MCF 10A (cell line): ENCODE data around the gene CAPG. TPM values are rescaled to one million over a fixed set of nuclear protein-coding genes. Genes with fewer than 3 reads are reported as not detected.
A peak's percentile ranks its signal among the peaks of the same experiment; 100 is the strongest.

Experiments used
- BruUV-seq: library from RNA; stranded (reverse); fragments of 400-500 nt; replicated peaks from 2 replicates; lab custom pipeline; 2021; lab: Mats Ljungman, UMichigan
- CTCF ChIA-PET: fragments of 300-600 bp; sonication (Branson Sonifier 250); formaldehyde crosslinking; extraction: SDS; loops from one replicate; lab custom pipeline; 2021; ENCODE audit warnings: antibody characterized with exemption, inconsistent platforms; lab: Yijun Ruan, JAX
- POLR2A ChIA-PET: fragments of 300-600, 350-650 bp; sonication (Branson Sonifier 250); formaldehyde crosslinking; extraction: SDS; loops from one replicate; lab custom pipeline; 2020; ENCODE audit warnings: antibody characterized with exemption, inconsistent platforms; lab: Yijun Ruan, JAX
- DNase-seq: peaks from one replicate; pipeline ENCODE4 v3.0.0-alpha.2; 2018; ENCODE audit not compliant: unreplicated experiment
- H3K27ac Mint-ChIP-seq: one replicate; pipeline ENCODE4 v1.8.0; 2022; ENCODE audit warnings: mild to moderate bottlenecking, low read depth, mixed read lengths; ENCODE audit not compliant: unreplicated experiment
- H3K27me3 Mint-ChIP-seq: one replicate; pipeline ENCODE4 v1.8.0; 2022; ENCODE audit warnings: mixed read lengths; ENCODE audit not compliant: insufficient read depth, unreplicated experiment
- H3K36me3 Mint-ChIP-seq: one replicate; pipeline ENCODE4 v1.8.0; 2022; ENCODE audit warnings: mild to moderate bottlenecking, moderate library complexity, mixed read lengths; ENCODE audit not compliant: insufficient read depth, unreplicated experiment
- H3K4me1 Mint-ChIP-seq: one replicate; pipeline ENCODE4 v1.8.0; 2022; ENCODE audit warnings: mixed read lengths; ENCODE audit not compliant: insufficient read depth, unreplicated experiment
- H3K4me3 Mint-ChIP-seq: one replicate; pipeline ENCODE4 v1.8.0; 2022; ENCODE audit warnings: mild to moderate bottlenecking, moderate library complexity, mixed read lengths; ENCODE audit not compliant: unreplicated experiment
- H3K9me3 Mint-ChIP-seq: one replicate; pipeline ENCODE4 v1.8.0; 2022; ENCODE audit warnings: mixed read lengths; ENCODE audit not compliant: unreplicated experiment
- CTCF ChIP-seq: fragments of 200-600 bp; IDR thresholded peaks from one replicate; pipeline ENCODE4 v1.8.0; 2022; ENCODE audit warnings: antibody characterized with exemption, mild to moderate bottlenecking; ENCODE audit not compliant: unreplicated experiment
- intact Hi-C: fragments of 100-400 bp; cut with micrococcal nuclease; formaldehyde crosslinking; loops from 2 replicates; pipeline ENCODE4 v1.14.1; 2022
- total RNA-seq: library from RNA; stranded (reverse); gene quantifications from 2 replicates; pipeline ENCODE4 v1.2.3, GENCODE V29; 2022

The CAPG gene
- total RNA-seq, 1 experiment from 2014 or later = 188 TPM

DNA sequence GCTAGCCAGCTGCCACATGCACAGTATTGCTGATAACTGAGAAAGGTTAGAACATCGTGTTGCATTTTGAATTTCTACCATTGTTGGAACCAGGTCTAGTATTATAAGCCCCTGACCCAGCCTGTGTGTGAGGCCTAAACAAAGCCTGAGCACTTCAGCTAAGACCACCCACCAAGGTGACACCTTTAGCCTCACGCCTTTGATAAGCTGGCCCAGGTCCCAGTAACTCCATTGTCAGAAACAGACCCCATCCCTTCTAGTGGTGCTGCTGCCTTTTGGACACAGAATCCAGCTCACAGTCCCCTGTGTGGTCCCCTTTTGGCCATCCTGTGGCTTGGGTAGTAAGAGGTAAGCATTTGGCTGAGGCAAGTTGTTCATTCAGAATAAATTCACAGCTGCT, 54.0 kb downstream of the CAPG start:
- TF ChIP-seq CTCF = no peak
- ChIA-PET CTCF (interaction anchor here (1.6 kb wide), 1 partner anchor 10 kb away, joined by 5 read pairs; no protein-coding TSS in a partner anchor), POLR2A (interaction anchor here (1.3 to 5.1 kb wide), 3 partner anchors 29 to 183 kb away, joined by 9 to 40 read pairs (median 36); partner anchors contain the start of genes MAT2A and TGOLN2)
- no peak overlapping the region for H3K27ac Mint-ChIP-seq
- peaks cover 55% of the 10 kb centered on the region for H3K36me3 Mint-ChIP-seq
- DNase-seq = no peak
- H3K4me1 Mint-ChIP-seq = peaks cover 10% of the 10 kb centered on the region
- intact Hi-C loops = no loop called here
- no peaks in the 10 kb centered on the region for H3K27me3 Mint-ChIP-seq
- no peak overlapping the region for H3K4me3 Mint-ChIP-seq
- BruUV-seq = no TSS peak
- H3K9me3 Mint-ChIP-seq = no peaks in the 10 kb centered on the region

DNA sequence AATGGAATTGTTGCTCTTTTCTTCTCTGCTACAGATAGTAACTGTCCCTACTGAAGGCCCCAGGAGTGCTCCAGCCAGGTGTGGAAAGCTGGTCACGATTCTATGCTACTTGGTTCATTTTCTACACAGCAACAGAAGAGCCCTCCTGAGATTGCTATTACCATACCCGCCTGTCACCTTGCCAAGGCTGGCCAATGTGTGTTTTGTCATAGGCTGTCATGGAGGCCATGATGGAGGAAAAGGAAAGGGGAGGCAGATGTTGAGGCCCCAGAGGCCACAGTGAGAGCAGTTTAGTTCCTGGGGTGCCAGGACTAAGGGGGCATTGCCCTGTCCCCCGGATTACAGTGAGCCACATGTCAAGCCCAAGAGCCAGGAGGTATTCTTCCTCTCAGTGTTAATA, 54.6 kb downstream of the CAPG start:
- BruUV-seq = no TSS peak
- no peak for DNase-seq
- Mint-ChIP-seq H3K4me3 (peak overlapping the region; percentile 97), H3K27me3 (no peaks in the 10 kb centered on the region), H3K9me3 (no peaks in the 10 kb centered on the region), H3K4me1 (peaks cover 10% of the 10 kb centered on the region), H3K27ac (peak overlapping the region; percentile 98), H3K36me3 (peaks cover 55% of the 10 kb centered on the region)
- intact Hi-C loops = loop anchor here (2.0 kb wide), 1 partner anchor 247 kb away; the partner anchor contains the start of gene TMEM150A
- ChIA-PET CTCF (interaction anchor here (1.6 to 1.8 kb wide), 2 partner anchors 9 to 197 kb away, joined by 5 read pairs; no protein-coding TSS in a partner anchor), POLR2A (interaction anchor here (1.1 to 5.8 kb wide), 19 partner anchors 11 to 248 kb away, joined by 3 to 121 read pairs (median 6); partner anchors contain the start of genes GGCX, MAT2A, RNF181 and SH2D6)
- TF ChIP-seq CTCF = no peak

DNA sequence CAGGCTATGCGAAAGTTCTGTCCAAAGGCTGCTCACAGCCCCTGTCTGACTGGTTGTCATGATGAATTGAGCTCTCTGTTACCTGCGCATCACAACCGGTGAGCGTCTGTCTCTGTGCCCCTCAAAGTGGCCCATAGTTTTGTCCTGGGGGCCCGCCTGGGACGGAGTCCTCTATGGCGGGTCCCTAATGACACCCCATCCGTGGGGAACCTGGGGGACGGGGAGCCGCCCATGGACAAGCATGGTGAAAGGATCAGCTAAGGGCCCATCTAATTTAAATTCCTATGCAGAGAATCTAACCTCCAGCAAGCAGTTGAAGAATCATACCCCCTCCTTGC, 55.1 kb downstream of the CAPG start:
- H3K27ac Mint-ChIP-seq = peak overlapping the region; percentile 98
- no peak for TF ChIP-seq CTCF
- no peaks in the 10 kb centered on the region for H3K9me3 Mint-ChIP-seq
- H3K36me3 Mint-ChIP-seq = peaks cover 55% of the 10 kb centered on the region
- intact Hi-C loops = loop anchor here (2.0 kb wide), 1 partner anchor 248 kb away; the partner anchor contains the start of gene TMEM150A
- CTCF ChIA-PET = interaction anchor here (0.6 to 1.8 kb wide), 3 partner anchors 9 to 197 kb away, joined by 3 to 5 read pairs (median 5); no protein-coding TSS in a partner anchor
- H3K4me3 Mint-ChIP-seq = peak overlapping the region; percentile 97
- POLR2A ChIA-PET = interaction anchor here (0.5 to 5.8 kb wide), 30 partner anchors 11 to 435 kb away, joined by 3 to 121 read pairs (median 6); partner anchors contain the start of genes C2orf68, GGCX, MAT2A and RNF181
- H3K27me3 Mint-ChIP-seq = no peaks in the 10 kb centered on the region
- no peak for DNase-seq
- H3K4me1 Mint-ChIP-seq = peaks cover 10% of the 10 kb centered on the region
- BruUV-seq = TSS peak; percentile 53

DNA sequence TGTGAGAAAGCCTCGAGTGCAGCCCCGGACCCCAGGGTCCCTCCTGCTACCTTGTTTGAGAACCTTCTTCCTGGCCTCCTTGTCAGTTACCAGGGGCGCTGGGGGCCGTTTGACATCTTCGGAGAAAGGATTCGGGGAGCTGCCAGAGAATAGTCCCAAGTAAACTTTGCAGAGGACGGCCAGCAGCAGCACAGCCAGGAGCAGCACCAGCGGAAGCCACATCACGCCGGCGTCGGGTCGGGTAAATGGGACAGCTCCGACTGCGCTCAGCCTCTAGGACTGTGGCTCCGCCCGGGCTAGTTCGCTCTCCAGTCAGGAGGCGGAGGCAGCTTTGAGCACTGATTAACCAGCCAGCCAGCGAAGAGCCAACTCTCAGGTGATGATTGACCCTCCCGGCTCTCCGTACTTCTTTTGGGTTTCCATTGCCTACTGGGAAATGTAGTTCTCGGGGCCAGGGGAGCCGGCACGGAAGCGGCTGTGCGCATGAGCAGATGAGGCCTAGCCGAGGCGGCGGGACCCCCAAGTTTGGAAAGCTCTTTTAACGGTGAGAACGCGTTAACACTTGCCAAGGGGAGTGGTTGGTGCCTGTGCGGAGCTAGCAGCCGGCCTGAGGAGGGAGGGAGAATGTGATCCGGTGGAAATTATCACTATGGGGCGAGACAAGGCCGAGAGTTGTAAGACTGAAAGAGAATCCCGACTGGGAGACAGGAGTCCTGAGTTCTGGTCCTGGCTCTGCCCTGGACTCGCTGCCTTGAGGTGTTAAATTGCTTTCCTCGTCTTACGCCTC, 55.7 kb downstream of the CAPG start, which contains the start of the genes ELMOD3 and RETSAT:
Gene ELMOD3, plus strand, starts transcription at position 484 of the 787 bp plus-strand sequence. CDS start 2,430 bp downstream, outside the sequence.
Gene RETSAT, minus strand, starts transcription at position 243 of the 787 bp plus-strand sequence. Its CDS starts 21 bp downstream, at position 222.
- H3K27ac Mint-ChIP-seq = peak within 1 kb of the TSS; percentile 98
- intact Hi-C loops = loop anchor here (2.0 to 5.0 kb wide), 3 partner anchors 58 to 248 kb away; partner anchors contain the start of genes CAPG and TMEM150A

More for the DNA sequence above, 55.7 kb downstream of the CAPG start, which contains the start of the genes ELMOD3 and RETSAT:
- POLR2A ChIA-PET = interaction anchor here (0.5 to 5.8 kb wide), 44 partner anchors 10 to 434 kb away, joined by 3 to 121 read pairs (median 4); partner anchors contain the start of genes C2orf68, GGCX, MAT2A and RNF181
- CTCF ChIA-PET = interaction anchor here (0.6 to 1.8 kb wide), 8 partner anchors 8 to 781 kb away, joined by 3 to 5 read pairs (median 3); no protein-coding TSS in a partner anchor
- Mint-ChIP-seq H3K9me3 (no peaks in the 10 kb centered on the region), H3K4me1 (peaks cover 10% of the 10 kb centered on the region), H3K36me3 (peaks cover 53% of the 10 kb centered on the region), H3K27me3 (no peaks in the 10 kb centered on the region), H3K4me3 (peak within 1 kb of the TSS; percentile 97)
- DNase-seq = peak; percentile 100
- no TSS peak for BruUV-seq
- TF ChIP-seq CTCF = no peak
